Left lung (tissue), 10 donors: ENCODE data around the gene CACNA1I. TPM values are rescaled to one million over a fixed set of nuclear protein-coding genes. Genes with fewer than 3 reads are reported as not detected.

Source experiments
- ATAC-seq: fragments of 200-7000 bp; cut with Tn5 transposase; one replicate; pipeline ENCODE4 v1.9.1; 2020; ENCODE audit warnings: moderate library complexity
- DNase-seq, 4 donors: peaks; one replicate each; pipeline ENCODE4 v3.0.0-alpha.2; 2013 to 2020
- H3K27ac ChIP-seq, 2 donors: fragments of 200-600 bp; sonication (generic) in 1 of 2; one replicate each; pipeline versions ENCODE4 v1.5.0 to v1.8.0; 2020 to 2021
- H3K27me3 ChIP-seq, 2 donors: fragments of 200-600 bp; sonication (generic) in 1 of 2; one replicate each; pipeline versions ENCODE4 v1.5.0 to v1.8.0; 2020 to 2021
- H3K36me3 ChIP-seq, 2 donors: fragments of 200-600 bp; sonication (generic) in 1 of 2; one replicate each; pipeline versions ENCODE4 v1.5.0 to v1.8.0; 2020 to 2021
- H3K4me1 ChIP-seq, 2 donors: fragments of 200-600 bp; one replicate each; pipeline ENCODE4 v1.8.0; 2021
- H3K4me3 ChIP-seq, 2 donors: fragments of 200-600 bp; sonication (generic) in 1 of 2; one replicate each; pipeline versions ENCODE4 v1.5.0 to v1.8.0; 2020 to 2021; ENCODE audit warnings: mild to moderate bottlenecking in 1 of 2
- H3K9me3 ChIP-seq, 2 donors: fragments of 200-600 bp; sonication (generic) in 1 of 2; one replicate each; pipeline versions ENCODE4 v1.5.0 to v1.8.0; 2020 to 2021
- CTCF ChIP-seq, 2 donors: fragments of 200-600 bp; sonication (generic) in 1 of 2; IDR thresholded peaks; one replicate each; pipeline versions ENCODE4 v1.5.0 to v1.8.0; 2021; ENCODE audit warnings: antibody characterized with exemption in 2 of 2
- intact Hi-C, 2 donors: fragments of 100-400 bp; cut with DNase I; formaldehyde crosslinking; loops; one replicate each; pipeline versions ENCODE4 v1.11.2 to v1.14.2; 2022
- polyA plus RNA-seq, 6 donors: library from polyadenylated mRNA; unstranded; fragments of 120-200 nt; gene quantifications; one replicate each; pipeline ENCODE4 v1.2.1, GENCODE V29; 2013; ENCODE audit not compliant: insufficient read length in 6 of 6
- total RNA-seq, 2 donors: library from RNA; stranded (reverse); fragmentation: NEBNext Ultra II Directional; extraction: Animal tissue kit (Norgen Biotek cat#: 25700); gene quantifications; one replicate each; pipeline ENCODE4 v1.2.1, GENCODE V29; 2021
- donor health status: DM: no; HTN: yes; CAD: no.
- donor health status: DM: no; HTN: no; CAD: no.

Gene CACNA1I
- total and polyA plus RNA-seq, 8 donors = 0.03 to 0.35 (median 0.09) TPM

DNA sequence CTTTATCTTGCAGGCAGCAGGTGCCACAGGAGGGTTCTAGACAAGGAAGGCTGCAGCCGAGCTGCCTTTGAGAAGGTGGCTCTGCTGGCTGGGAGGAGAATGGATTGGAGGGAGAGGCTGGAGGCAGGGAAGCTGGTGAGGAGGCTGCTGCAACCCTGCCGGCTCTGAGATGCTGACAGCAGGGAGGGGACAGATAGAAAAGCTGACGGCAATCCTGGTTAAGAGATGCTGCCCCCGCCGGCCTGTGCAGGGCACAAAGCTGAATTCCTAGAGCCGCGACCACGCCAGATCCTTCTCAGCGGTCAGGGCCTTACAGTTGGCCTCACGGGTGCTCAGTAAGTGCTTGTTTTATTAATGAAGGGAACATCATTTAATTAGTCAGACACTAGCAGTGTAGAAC lies 105.4 kb downstream of the CACNA1I start:
- Histone ChIP-seq H3K4me3 (no peak overlapping the region), H3K36me3 (no peaks in the 10 kb centered on the region), H3K9me3 (peaks cover 0 to 19% of the 10 kb centered on the region in 2 donors), H3K27me3 (peaks cover 0 to 68% of the 10 kb centered on the region in 2 donors), H3K27ac (no peak overlapping the region), H3K4me1 (no peaks in the 10 kb centered on the region)
- DNase-seq (no peak), ATAC-seq (no peak)
- TF ChIP-seq CTCF (IDR thresholded peaks at IDR 0.05) = no peak
- intact Hi-C loops = no loop called here

GRCh38 chr22:39677967-39678366 lies 107.4 kb downstream of the CACNA1I start:
- no peaks in the 10 kb centered on the region for H3K9me3 ChIP-seq
- intact Hi-C loops = no loop called here
- no peaks in the 10 kb centered on the region for H3K36me3 ChIP-seq
- peak in 1 of 4 donors; percentile 55 for DNase-seq
- H3K4me1 ChIP-seq = no peaks in the 10 kb centered on the region
- no peak overlapping the region for H3K4me3 ChIP-seq
- H3K27me3 ChIP-seq = peaks cover 0 to 72% of the 10 kb centered on the region in 2 donors
- TF ChIP-seq CTCF (IDR thresholded peaks at IDR 0.05) = no peak
- no peak overlapping the region for H3K27ac ChIP-seq
- ATAC-seq = no peak

DNA sequence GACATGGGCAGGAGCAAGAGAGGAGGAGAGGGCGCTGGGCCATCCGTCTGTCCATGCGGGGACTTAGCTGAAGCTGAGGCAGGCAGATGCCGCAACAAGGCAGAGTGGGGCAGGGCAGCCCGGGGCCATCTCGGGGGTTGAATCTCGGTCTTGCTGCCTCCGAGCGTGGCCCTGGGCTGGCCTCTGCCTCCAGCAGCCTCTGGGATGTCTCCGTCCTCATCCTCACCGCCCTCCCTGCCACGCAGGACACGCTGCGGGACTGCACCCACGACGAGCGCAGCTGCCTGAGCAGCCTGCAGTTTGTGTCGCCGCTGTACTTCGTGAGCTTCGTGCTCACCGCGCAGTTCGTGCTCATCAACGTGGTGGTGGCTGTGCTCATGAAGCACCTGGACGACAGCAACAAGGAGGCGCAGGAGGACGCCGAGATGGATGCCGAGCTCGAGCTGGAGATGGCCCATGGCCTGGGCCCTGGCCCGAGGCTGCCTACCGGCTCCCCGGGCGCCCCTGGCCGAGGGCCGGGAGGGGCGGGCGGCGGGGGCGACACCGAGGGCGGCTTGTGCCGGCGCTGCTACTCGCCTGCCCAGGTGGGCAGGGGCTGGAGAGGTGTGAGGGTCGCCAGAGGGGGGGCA lies 108.4 kb downstream of the CACNA1I start:
- Histone ChIP-seq H3K9me3 (no peaks in the 10 kb centered on the region), H3K36me3 (no peaks in the 10 kb centered on the region), H3K4me1 (no peaks in the 10 kb centered on the region), H3K27ac (no peak overlapping the region), H3K4me3 (no peak overlapping the region), H3K27me3 (peaks cover under 1 to 78% of the 10 kb centered on the region in 2 donors)
- ATAC-seq = no peak
- intact Hi-C loops = no loop called here
- TF ChIP-seq CTCF (IDR thresholded peaks at IDR 0.05) = no peak
- peak in 1 of 4 donors; percentile 59 for DNase-seq

DNA sequence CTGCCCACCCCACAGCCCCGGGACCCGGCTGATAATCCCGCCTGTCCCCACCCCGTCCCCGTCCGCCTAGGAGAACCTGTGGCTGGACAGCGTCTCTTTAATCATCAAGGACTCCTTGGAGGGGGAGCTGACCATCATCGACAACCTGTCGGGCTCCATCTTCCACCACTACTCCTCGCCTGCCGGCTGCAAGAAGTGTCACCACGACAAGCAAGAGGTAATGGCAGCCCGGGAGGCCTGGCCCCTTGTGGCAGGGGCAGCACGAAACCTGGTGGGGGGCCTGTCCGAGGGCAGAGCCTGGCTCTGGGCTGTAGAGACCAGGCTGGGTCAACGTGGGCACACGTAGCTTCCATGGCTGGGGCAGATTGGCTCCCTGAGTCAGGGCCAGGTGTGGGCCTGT lies 109.1 kb downstream of the CACNA1I start:
- no peaks in the 10 kb centered on the region for H3K4me1 ChIP-seq
- peak in 1 of 4 donors; percentile 67 for DNase-seq
- no peak for TF ChIP-seq CTCF (IDR thresholded peaks at IDR 0.05)
- H3K27me3 ChIP-seq = peaks cover 6 to 80% of the 10 kb centered on the region in 2 donors
- ATAC-seq = no peak
- intact Hi-C loops = no loop called here
- H3K4me3 ChIP-seq = no peak overlapping the region
- H3K9me3 ChIP-seq = no peaks in the 10 kb centered on the region
- H3K27ac ChIP-seq = no peak overlapping the region
- H3K36me3 ChIP-seq = no peaks in the 10 kb centered on the region

- no peak for TF ChIP-seq CTCF (IDR thresholded peaks at IDR 0.05)
- intact Hi-C loops = no loop called here
- DNase-seq (peak in 1 of 4 donors; percentile 63), ATAC-seq (no peak)
- H3K27ac ChIP-seq = no peak overlapping the region
- no peaks in the 10 kb centered on the region for H3K36me3 ChIP-seq
- no peak overlapping the region for H3K4me3 ChIP-seq
- H3K4me1 ChIP-seq = no peaks in the 10 kb centered on the region
- H3K27me3 ChIP-seq = peaks cover 13 to 81% of the 10 kb centered on the region in 2 donors
- H3K9me3 ChIP-seq = no peaks in the 10 kb centered on the region
These were observed 109.9 kb downstream of the CACNA1I start for GRCh38 chr22:39680486-39680885.
